Hepatocyte (in vitro differentiated cells): ENCODE results near the gene ITGB2. TPM values are rescaled to one million over a fixed set of nuclear protein-coding genes. Genes with fewer than 3 reads are reported as not detected.

ENCODE experiments used
- DNase-seq: peaks from one replicate; pipeline ENCODE4 v3.0.0-alpha.2; 2016; ENCODE audit warnings: low spot score
- H2AFZ ChIP-seq: fragments of 200-600 bp; sonication (generic); 2 replicates; pipeline ENCODE4 v1.6.0; 2016; ENCODE audit warnings: antibody characterized with exemption, mild to moderate bottlenecking
- H3K27ac ChIP-seq: fragments of 200-600 bp; sonication (generic); 2 replicates; pipeline ENCODE4 v1.5.1; 2016; ENCODE audit warnings: mild to moderate bottlenecking
- H3K27me3 ChIP-seq: fragments of 200-600 bp; sonication (generic); 2 replicates; pipeline ENCODE4 v1.6.1; 2016
- H3K36me3 ChIP-seq: fragments of 200-600 bp; sonication (generic); replicated peaks from 2 replicates; pipeline ENCODE4 v1.5.1; 2016; ENCODE audit warnings: low read depth; ENCODE audit not compliant: insufficient read depth
- H3K4me1 ChIP-seq: fragments of 200-600 bp; sonication (generic); 2 replicates; pipeline ENCODE4 v1.5.1; 2016; ENCODE audit warnings: mild to moderate bottlenecking, moderate library complexity; ENCODE audit not compliant: insufficient read depth
- H3K4me2 ChIP-seq: fragments of 200-600 bp; sonication (generic); 2 replicates; pipeline ENCODE4 v1.6.0; 2016
- H3K4me3 ChIP-seq: fragments of 200-600 bp; sonication (generic); 2 replicates; pipeline ENCODE4 v1.5.1; 2016; ENCODE audit warnings: mild to moderate bottlenecking
- H3K79me2 ChIP-seq: fragments of 200-600 bp; sonication (generic); 2 replicates; pipeline ENCODE4 v1.6.0; 2017; ENCODE audit warnings: mild to moderate bottlenecking
- H3K9me2 ChIP-seq: fragments of 200-600 bp; sonication (generic); replicated peaks from 2 replicates; pipeline ENCODE4 v1.6.0; 2017; ENCODE audit warnings: mild to moderate bottlenecking; ENCODE audit not compliant: insufficient read depth
- H3K9me3 ChIP-seq: fragments of 200-600 bp; sonication (generic); 2 replicates; pipeline ENCODE4 v1.5.1; 2016; ENCODE audit warnings: low read depth, mild to moderate bottlenecking
- H4K20me1 ChIP-seq: fragments of 200-600 bp; sonication (generic); 2 replicates; pipeline ENCODE4 v1.6.0; 2016; ENCODE audit warnings: mild to moderate bottlenecking; ENCODE audit not compliant: insufficient read depth, poor library complexity, severe bottlenecking
- CTCF ChIP-seq: fragments of 200-600 bp; sonication (generic); IDR thresholded peaks from 2 replicates; pipeline ENCODE4 v1.5.1; 2016; ENCODE audit warnings: antibody characterized with exemption, mild to moderate bottlenecking; ENCODE audit not compliant: poor library complexity
- EZH2 ChIP-seq: fragments of 200-600 bp; sonication (generic); IDR thresholded peaks from 2 replicates; pipeline ENCODE4 v1.6.1; 2016; ENCODE audit warnings: antibody characterized with exemption, mild to moderate bottlenecking, borderline replicate concordance
- EZH2phosphoT487 ChIP-seq: fragments of 200-600 bp; sonication (generic); IDR thresholded peaks from one replicate; pipeline ENCODE4 v1.6.1; 2018; ENCODE audit warnings: antibody characterized with exemption, mild to moderate bottlenecking, low read depth, moderate library complexity; ENCODE audit not compliant: unreplicated experiment, severe bottlenecking
- WGBS: methylation state at CpG from one replicate; pipeline ENCODE4 v1.1.6; 2016; ENCODE audit warnings: low lambda C conversion rate; ENCODE audit errors: missing lambda C conversion rate; 5-methylcytosine and 5-hydroxymethylcytosine counted together
- polyA plus RNA-seq: library from polyadenylated mRNA; unstranded; fragments of >200 nt; fragmentation: Nextera tagmentation; extraction: Ambion mirVana; gene quantifications from 2 replicates; pipeline ENCODE4 v1.2.1, GENCODE V29; 2016
- total RNA-seq: library from RNA; depleted of rRNA; stranded (reverse); fragments of >200 nt; gene quantifications from 2 replicates; pipeline ENCODE4 v1.2.3, GENCODE V29; 2014

The ITGB2 gene
- total and polyA plus RNA-seq, 2 experiments from 2014 or later: 3.8 to 4.2 TPM

- Histone ChIP-seq H3K4me1 (peaks cover 14% of the 10 kb centered on the region), H3K9me2 (no peaks in the 10 kb centered on the region), H4K20me1 (peaks cover 26% of the 10 kb centered on the region), H3K27me3 (no peaks in the 10 kb centered on the region), H3K4me2 (peak overlapping the region; percentile 90), H3K27ac (peak overlapping the region; percentile 89), H3K79me2 (peaks cover 29% of the 10 kb centered on the region), H3K36me3 (no peaks in the 10 kb centered on the region), H3K4me3 (peak overlapping the region; percentile 24), H2AFZ (peak overlapping the region; percentile 71), H3K9me3 (no peaks in the 10 kb centered on the region)
- DNase-seq: peak; percentile 43
- WGBS: 15% methylated on average over 47 of the region's 49 CpGs
- TF ChIP-seq CTCF (no peak), EZH2 (no peak), EZH2phosphoT487 (no peak)
Measured at GRCh38 chr21:44874497-44875315, 46.0 kb downstream of the ITGB2 start.

- Histone ChIP-seq H3K4me3 (peak overlapping the region; percentile 24), H3K79me2 (peaks cover 35% of the 10 kb centered on the region), H3K9me2 (no peaks in the 10 kb centered on the region), H3K4me2 (peak overlapping the region; percentile 90), H3K27ac (peak overlapping the region; percentile 89), H3K27me3 (no peaks in the 10 kb centered on the region), H2AFZ (peak overlapping the region; percentile 71), H3K9me3 (no peaks in the 10 kb centered on the region), H3K4me1 (peaks cover 19% of the 10 kb centered on the region), H4K20me1 (peaks cover 31% of the 10 kb centered on the region), H3K36me3 (no peaks in the 10 kb centered on the region)
- TF ChIP-seq EZH2phosphoT487: no peak
- no peak for TF ChIP-seq CTCF
- TF ChIP-seq EZH2: no peak
- 2% methylated on average over 20 of the region's 20 CpGs for WGBS
- DNase-seq: no peak
Measured at GRCh38 chr21:44874240-44874496, 46.5 kb downstream of the ITGB2 start.

GRCh38 chr21:44873356-44874239, 47.1 kb downstream of the ITGB2 start, which contains the start of gene PTTG1IP:
TSS of gene PTTG1IP (minus strand) at chr21:44873690. CDS start at chr21:44873616, 74 bp downstream.
- Histone ChIP-seq H3K27ac (peak within 1 kb of the TSS; percentile 89), H3K36me3 (no peaks in the 10 kb centered on the region), H4K20me1 (peaks cover 37% of the 10 kb centered on the region), H3K79me2 (peaks cover 40% of the 10 kb centered on the region), H3K4me3 (peak within 1 kb of the TSS; percentile 57), H3K4me2 (peak within 1 kb of the TSS; percentile 90), H3K9me3 (no peaks in the 10 kb centered on the region), H3K27me3 (no peaks in the 10 kb centered on the region), H3K4me1 (peaks cover 24% of the 10 kb centered on the region), H2AFZ (peak within 1 kb of the TSS; percentile 71), H3K9me2 (no peaks in the 10 kb centered on the region)
- peak; percentile 100 for DNase-seq
- 2% methylated on average over 63 of the region's 123 CpGs for WGBS
- no peak for TF ChIP-seq EZH2
- TF ChIP-seq CTCF: no peak
- TF ChIP-seq EZH2phosphoT487: no peak
